Activated CD4-positive, CD25-positive, alpha-beta regulatory T cell treated with anti-CD3 and anti-CD28 coated beads, Interleukin-2, amount 50 U/mL, for 72 hours (primary cell): ENCODE measurements around the gene BIRC3.

Experiments
- DNase-seq: peaks from one replicate; pipeline ENCODE4 v3.0.0; 2021

BIRC3 gene

DNA sequence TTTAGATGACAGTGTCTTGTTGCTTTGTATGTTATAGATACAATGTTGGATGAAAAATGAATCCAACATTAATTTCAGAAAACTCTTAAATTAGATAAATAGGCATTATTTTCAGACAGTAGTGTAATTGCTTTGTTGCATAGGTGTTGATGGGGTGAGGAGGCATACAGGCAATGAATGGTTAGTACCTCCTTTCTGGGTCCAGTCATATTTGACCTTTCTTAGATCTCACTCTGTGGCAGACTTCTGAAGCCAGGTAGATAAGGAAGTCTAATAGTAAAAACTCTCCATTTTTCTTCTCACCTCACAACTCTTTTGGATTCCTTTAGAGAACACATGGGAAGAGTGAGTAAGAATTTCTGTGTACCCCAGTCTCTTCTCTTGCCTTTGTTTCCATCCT, 61.5 kb downstream of the BIRC3 start:
- DNase-seq, result no peak

DNA sequence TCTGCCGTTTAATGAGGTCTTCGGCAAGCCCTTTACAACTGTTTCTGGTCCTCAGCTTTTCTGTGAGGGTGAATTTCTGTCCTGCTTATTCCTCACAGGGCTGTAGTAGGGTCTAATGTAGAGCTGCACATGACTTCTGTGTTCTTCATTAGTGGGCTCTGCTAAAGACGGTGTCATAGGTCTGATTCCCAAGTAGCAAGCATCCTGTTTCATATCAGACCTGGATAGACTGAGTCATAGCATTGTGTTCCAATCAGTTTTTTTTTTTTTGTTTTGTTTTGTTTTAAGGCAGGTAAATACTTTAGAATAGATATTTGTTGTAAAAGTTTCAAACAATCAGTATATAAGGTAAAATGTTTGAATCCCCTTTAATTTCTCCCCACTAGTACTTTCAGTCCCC, 65.1 kb downstream of the BIRC3 start:
- DNase-seq, result no peak

DNA sequence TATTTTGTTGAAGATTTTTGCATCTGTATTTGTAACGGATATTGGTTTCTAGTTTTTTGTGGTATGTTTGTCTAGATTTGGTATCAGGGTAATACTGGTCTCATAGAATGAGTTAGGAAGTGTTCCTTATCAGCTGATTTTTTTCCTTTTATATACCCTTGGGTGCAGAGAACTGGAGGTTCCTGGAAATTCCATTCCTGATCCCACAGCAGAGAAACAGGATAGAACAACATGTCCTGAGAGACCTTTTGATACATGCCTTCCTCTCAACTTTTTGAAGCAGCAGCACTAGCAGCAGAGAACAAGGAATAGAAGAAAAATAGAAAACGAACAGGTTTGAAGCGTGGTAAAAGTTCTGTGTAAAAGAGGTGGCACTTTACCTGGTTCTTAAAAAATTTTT, 66.6 kb downstream of the BIRC3 start:
- DNase-seq, result no peak

DNA sequence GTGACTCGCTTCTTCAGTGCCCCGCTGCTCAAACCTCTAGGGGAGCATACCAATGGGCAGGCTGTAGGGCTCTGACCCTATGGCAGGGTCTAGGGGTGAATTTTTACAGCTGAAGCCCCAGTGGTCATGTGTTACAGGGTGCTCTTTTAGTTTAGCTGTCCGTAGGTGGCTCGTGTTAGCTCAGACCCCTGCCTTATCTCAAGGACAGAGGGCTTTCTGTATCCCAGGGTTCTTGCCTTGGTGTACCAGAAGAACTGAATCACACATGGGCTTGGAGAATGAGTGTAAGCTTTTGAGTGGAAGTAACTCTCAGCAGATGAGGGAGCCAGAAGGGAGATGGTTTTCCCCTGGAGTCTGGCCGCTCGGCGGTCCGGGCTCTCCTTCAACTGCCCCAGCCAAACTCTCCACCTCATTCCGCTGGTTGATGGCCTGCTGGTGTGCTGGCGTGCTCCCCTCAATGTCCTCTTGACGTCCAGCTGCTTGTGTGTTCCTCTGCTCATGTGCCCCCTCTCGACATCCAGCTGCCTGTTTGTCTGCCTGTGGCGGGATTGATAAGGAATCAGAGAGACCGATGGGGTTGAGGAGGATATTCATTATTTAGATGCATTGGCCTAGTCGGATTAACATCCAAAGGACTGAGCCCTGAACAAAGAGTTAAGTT, 67.3 kb downstream of the BIRC3 start:
- no peak for DNase-seq

DNA sequence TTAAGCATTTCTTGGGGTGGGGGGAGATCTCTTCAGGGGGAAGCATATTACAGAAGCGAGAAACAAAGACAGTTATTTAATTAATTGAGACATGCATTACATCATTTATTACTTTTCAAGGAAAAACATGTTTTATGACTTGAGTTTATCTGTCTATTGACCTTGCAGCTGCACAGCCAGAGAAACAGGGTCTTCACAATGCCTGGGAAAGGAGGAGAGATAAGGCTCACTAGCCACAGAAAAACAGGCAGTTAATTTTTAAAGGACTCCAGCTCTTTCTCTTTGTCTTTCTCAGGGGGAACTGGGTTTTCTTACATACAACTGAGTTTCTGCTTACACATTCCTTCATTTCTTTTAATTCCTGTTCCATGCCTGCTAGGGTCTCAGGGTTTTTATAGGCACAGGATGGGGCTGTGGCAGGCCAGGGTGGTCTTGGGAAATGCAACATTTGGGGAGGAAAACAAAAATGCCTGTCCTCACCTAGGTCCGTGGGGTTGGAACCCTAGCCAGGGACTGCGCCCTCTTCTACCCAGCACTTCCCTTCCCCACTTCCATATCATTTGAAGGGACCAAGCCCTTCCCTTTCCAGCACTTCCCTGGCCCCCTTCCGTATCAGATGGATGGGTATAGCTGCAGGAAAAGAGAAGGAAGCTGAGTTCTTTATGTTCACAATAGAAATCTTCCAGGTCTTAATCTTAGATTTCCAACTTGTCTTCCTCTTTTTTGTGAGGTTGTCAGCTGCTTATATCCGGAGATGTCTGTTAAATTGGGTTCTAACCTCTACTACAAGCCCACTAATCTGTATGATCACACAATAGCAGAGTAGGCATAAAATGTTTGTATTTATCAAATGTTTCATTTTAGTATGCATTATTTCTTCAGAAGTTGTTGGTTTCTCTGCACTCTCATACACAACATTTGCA, 68.1 kb downstream of the BIRC3 start:
- DNase-seq, result no peak

DNA sequence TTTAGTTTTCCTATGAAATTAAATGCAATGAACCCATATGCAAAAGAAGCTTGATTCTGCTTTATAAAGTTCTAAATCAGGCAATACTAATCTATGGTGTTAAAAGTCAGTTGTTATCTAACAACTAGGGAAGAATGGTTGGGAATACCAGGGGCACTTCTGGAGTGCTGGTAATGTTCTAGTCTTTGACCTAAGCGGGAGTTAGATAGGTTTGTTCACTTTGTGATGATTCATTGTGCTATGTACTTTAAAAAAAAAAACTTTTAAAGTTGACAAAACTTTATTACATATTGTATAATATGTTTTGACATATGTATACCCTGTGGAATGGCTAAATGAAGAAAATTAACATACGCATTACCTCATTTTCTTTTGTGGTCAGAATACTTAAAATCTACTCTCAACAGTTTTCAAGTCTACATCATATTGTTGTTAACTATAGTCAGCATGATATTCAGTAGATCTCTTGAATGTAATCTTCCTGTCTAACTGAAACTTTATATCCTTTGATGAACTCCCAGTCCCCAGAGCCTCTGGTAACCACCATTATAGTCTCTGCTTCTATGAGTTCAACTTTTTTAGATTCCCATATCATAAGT, 69.0 kb downstream of the BIRC3 start:
- DNase-seq, result no peak

DNA sequence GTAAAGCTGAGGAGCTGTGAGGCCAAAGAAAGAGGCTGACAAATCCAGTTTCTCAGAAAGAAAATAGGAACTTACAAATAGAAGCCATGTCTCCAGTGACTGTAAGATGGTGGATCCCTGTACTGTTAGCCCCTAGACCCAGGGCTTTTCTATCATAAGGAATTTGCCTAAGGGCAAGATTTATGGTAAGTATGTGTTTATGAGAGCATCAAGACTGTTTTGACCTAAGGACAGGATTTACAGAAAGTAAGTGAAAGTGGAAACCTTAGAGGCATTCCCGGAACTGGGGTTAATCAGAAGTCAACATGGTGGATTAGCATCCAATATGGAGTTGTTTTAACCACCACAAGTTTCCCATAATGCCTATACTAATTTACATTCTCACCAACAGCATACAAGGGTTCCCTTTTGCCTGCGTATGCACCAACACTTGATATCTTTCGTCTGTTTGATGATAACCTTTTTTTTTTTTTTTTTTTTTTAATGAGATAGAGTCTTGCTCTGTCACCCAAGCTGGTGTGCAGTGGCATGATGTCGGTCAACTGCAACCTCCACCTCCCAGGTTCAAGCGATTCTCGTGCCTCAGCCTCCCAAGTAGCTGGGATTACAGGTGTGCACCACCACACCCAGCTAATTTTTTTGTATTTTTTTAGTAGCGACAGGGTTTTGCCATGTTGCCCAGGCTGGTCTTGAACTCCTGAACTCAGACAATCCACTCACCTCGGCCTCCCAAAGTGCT, 69.9 kb downstream of the BIRC3 start:
- no peak for DNase-seq
